ENCODE results near the gene RANBP9. TPM values are rescaled to one million over a fixed set of nuclear protein-coding genes. Genes with fewer than 3 reads are reported as not detected.

RANBP9 gene
- polyA plus RNA-seq, 3 donors = 46.6 to 48.8 (median 48.0) TPM

DNA sequence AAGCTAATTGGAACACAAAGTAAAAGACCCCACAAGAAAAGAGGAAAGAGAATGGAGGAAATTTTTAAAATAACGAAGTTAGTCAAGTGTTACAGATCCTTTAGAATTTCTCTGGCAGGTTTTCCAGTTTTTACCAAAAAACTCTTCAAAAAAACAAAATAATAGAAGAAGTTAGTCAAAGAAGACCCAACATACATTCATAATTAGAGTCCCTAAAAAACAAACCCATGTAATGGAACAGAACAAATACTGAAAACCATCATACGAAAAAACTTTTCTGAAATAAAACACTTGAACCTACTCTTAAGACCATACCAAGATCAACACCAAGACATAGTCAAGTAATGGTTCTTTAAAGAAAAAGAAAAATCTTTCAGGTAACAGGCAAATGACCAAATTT is 31.6 kb downstream of the RANBP9 start:
- no peak for DNase-seq (ENCODE audit: low read depth in 3 of 3, low spot score in 2 of 3)

DNA sequence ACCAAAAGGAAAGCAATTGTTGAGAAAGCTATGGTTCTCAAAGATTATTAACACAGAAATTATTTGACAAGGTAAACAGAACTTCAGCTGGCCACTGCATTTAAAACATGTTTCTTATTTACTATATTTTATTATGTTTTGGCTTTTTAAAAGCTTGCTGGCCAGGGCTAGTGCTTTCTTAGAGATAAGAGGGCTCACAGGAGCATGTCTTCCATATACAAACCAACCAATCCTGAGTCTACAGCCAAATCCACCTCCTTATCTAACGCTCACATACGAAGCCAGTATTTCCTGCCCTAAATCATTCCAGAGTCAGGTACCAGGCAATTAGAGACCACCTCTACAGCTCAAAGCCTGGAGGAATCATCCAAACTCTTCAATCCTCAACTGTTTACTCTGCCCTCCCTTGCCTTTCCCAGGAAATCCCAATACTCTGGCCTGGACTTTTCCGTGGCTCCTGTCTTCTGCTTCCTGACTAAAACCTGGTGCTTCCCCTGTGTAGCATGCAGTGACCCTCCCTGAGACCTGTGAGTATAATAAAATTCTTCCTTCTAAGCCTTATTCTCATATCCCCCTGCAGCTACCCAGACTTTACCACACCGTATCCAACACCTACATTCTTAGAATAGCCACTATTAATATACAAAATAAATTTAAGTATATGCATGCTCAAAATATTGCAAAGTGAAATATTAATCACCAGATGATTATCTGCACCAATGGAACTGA is 33.2 kb downstream of the RANBP9 start:
- no peak for DNase-seq (ENCODE audit: low read depth in 3 of 3, low spot score in 2 of 3)

DNA sequence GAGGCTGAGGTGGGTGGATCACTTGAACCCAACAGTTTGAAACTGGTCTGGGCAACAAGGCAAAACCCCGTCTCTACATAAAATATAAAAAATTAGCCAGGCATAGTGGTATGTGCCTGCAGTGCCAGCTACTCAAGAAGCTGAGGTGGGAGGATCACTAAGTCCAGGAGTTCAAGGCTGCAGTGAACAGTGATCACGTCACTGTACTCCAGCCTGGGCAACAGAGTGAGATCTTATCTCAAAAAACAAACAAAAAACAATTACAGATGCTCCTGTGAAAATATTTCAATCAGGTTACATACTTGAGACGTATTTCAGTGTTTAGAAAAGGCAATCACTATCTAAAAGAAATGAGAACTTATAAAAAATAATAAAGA is 33.8 kb downstream of the RANBP9 start:
- no peak for DNase-seq (ENCODE audit: low read depth in 3 of 3, low spot score in 2 of 3)

GRCh38 chr6:13676551-13677156 is 35.0 kb downstream of the RANBP9 start:
- DNase-seq (ENCODE audit: low read depth in 3 of 3, low spot score in 2 of 3) = no peak

- no peak for DNase-seq (ENCODE audit: low read depth in 3 of 3, low spot score in 2 of 3)
Measured at GRCh38 chr6:13674533-13675190, 37.0 kb downstream of the RANBP9 start.

- DNase-seq (ENCODE audit: low read depth in 3 of 3, low spot score in 2 of 3) = no peak
Measured at GRCh38 chr6:13673825-13674444, 37.7 kb downstream of the RANBP9 start.

- no peak for DNase-seq (ENCODE audit: low read depth in 3 of 3, low spot score in 2 of 3)
Measured at GRCh38 chr6:13673368-13673767, 38.3 kb downstream of the RANBP9 start.

DNA sequence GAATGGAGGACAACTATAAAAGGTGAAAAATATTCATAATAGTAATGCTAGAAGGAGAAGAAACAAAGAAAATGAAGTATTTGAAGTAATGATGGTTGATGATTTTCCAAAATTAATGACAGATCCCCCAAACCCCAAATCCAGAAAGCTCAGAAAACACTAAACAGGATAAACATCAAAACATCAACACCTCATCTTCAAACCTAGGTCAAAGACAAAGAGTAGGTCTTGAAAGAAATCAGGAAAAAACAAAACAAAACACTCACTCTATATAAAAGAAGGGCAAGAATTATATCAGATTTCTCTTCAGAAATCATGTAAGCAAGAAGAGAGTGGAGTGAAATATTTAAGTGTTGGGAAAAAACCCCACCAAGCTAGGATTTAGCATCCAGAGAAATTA is 38.7 kb downstream of the RANBP9 start:
- DNase-seq (ENCODE audit: low read depth in 3 of 3, low spot score in 2 of 3) = no peak

- DNase-seq (ENCODE audit: low read depth in 3 of 3, low spot score in 2 of 3) = no peak
Measured at GRCh38 chr6:13671548-13672127, 40.0 kb downstream of the RANBP9 start.

DNA sequence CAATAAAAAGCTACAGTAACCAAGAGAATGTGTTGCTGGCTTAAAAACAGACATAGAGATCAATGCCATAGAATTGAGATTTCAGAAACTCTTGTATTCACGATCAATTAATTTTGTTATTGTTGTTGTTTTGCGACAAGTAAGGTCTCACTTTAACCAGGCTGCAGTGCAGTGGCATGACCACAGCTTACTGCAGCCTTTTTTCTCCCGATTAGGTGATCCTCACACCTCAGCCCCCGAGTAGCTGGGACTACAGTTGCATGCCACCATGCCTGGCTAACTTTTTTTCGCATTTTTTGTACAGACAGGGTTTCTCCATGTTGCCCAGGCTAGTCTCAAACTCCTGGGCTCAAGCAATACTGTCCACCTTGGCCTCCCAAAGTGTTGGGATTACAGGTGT is 42.2 kb downstream of the RANBP9 start:
- no peak for DNase-seq (ENCODE audit: low read depth in 3 of 3, low spot score in 2 of 3)

- no peak for DNase-seq (ENCODE audit: low read depth in 3 of 3, low spot score in 2 of 3)
Measured at GRCh38 chr6:13668291-13668928, 43.2 kb downstream of the RANBP9 start.

DNA sequence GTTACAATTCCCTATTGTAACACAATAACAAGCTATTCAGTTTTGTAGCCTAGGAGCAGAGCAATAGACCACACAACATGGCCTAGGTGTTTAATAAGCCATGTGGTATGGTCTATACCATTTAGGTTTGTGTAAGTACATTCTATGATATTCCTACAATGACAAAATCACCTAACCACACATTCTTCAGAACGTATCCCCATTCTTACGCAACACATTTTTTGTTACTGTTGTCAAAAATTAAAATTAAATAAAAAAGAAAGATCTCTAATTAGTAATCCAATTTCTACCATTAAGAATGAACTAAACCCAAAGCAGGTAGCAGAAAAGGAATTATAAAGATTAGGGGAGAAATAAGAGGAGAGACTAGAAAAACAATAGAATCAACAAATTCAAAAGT is 44.0 kb downstream of the RANBP9 start:
- no peak for DNase-seq (ENCODE audit: low read depth in 3 of 3, low spot score in 2 of 3)

DNA sequence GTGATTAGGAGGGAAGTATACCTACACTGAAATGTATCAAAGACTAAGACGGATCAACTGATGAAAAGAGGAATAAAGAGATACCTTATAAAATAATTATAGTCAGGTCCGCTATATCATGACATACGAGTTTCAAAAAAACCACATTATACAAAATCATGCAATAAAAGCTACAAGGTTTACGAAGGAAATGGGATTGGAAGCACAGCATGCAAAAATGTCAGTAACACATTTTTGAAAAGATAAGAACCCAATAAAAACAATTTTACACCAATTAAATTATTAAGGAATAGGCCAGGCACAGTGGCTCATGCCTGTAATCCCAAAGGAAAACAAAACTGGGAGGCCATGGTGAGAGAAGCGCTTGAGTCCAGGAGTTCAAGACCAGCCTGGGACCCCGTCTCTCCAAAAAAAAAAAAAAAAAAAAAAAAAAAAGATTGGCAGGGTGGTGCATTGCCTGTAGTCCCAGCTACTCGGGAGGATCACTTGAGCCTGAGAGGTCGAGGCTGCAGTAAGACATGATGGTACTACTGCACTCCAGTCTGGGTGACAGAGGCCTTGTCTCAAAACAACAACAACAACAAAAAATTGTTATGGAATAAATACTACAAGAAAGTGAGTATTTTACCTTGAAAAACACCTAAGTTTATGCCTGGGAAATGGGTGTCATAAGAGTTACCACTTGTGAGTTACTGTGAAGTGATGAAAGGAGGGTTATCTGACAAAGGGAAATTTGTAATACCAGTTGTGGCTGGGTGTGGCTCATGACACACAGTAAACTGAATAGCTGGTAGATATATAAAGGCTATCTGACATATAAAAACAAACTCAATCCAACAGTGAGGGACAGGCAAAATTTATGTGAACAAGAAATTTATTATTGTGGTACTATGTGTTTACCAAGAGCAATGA is 45.2 kb downstream of the RANBP9 start:
- no peak for DNase-seq (ENCODE audit: low read depth in 3 of 3, low spot score in 2 of 3)

DNA sequence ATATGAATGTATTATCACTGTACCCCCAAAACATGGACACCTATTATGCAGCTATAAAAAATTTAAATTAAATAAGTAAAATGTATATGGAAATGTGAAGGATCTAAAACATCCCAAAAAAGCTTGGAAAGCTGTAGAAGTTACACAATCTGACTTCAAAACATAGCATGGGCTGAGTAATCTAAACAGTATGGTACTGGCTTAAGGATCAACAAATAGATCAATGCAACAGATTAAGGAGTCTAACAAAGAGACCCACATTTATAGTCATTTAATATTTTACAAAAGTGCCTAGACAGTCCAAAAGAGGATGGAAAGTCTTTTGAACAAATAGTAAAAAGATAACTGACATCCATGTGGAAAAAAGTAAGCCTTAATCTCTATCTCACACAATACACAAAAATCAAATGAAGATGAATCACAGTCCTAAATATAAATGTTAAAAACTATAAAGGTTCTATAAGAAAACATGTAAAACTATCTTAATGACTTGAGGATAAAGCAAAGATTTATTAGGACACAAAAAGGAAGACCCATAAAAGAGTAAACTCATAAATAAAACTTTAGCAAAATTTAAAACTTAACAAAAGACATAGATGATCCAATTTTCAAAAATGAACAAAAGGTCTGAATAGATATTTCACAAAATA is 46.8 kb downstream of the RANBP9 start:
- DNase-seq (ENCODE audit: low read depth in 3 of 3, low spot score in 2 of 3) = no peak

- no peak for DNase-seq (ENCODE audit: low read depth in 3 of 3, low spot score in 2 of 3)
Measured at GRCh38 chr6:13663986-13664385, 47.6 kb downstream of the RANBP9 start.

DNA sequence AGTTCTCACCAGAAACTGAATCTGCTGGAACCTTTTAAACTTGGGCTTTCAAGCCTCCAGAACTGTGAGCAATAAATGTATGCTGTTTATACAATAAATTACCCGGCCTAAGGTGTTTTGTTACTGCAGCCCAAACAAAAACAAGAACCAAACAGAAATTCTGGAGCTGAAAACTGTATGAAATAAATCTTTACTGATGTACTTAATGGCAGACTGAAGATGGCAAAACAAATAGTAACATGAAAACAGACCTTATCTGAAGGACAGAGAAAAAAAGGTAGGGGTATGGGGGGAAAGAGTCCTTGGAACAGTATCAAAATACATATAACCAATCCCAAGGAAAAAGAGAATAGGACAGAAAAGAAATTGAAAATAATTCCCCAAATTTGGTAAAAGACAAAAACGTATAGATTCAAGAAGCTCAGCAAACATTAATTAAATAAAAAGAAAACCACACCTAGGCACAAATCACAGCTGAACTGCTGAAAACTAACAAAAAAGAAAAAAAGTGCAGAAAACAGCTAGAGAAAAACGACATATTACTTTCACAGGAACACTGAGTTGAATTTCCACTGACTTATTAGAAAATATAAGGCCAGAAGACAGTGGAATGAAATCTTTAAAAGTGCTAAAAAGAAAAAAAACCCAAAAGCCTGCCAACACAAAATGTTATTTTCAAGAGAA is 48.8 kb downstream of the RANBP9 start:
- DNase-seq (ENCODE audit: low read depth in 3 of 3, low spot score in 2 of 3) = no peak

DNA sequence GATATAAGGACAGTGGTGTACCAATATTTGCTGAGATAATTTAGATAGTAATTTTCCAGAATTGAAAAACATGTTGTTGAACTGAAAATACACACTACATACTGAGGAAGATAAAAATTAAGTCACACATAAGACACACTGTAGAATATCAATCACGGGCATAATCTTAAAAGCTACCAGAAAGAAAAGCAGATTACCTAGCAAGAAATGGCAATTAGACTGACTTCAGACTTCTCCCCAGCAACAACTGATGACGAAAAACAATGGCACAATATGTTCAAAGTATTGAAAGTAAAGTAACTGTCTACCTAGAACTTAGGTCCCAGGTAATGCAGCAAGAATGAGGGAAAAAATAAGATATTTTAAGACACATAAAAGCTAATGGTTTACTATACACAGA is 50.0 kb downstream of the RANBP9 start:
- DNase-seq (ENCODE audit: low read depth in 3 of 3, low spot score in 2 of 3) = no peak

GRCh38 chr6:13660893-13661292 is 50.7 kb downstream of the RANBP9 start:
- DNase-seq (ENCODE audit: low read depth in 3 of 3, low spot score in 2 of 3) = no peak

- DNase-seq (ENCODE audit: low read depth in 3 of 3, low spot score in 2 of 3) = no peak
Measured at GRCh38 chr6:13660273-13660672, 51.4 kb downstream of the RANBP9 start.

Measured in right renal cortex interstitium (tissue), 3 donors.